HL-60 (cell line): Measurements from ENCODE around the gene PRKX.

ENCODE experiments used
- CTCF ChIP-seq: IDR thresholded peaks from one replicate; pipeline ENCODE4 v1.5.1; 2011; ENCODE audit warnings: low read length, control low read depth, inconsistent platforms; ENCODE audit not compliant: insufficient read depth
- REST ChIP-seq: IDR thresholded peaks from 2 replicates; pipeline ENCODE4 v1.6.1; 2012; ENCODE audit warnings: low read depth; ENCODE audit not compliant: insufficient replicate concordance

GRCh38 chrX:3592184-3592583 is 121.3 kb downstream of the PRKX start:
- TF ChIP-seq CTCF (no peak), REST (no peak)
